GM18520 (cell line): ENCODE measurements around the gene KCNQ5.
A peak's percentile ranks its signal among the peaks of the same experiment; 100 is the strongest.

Experiments
- ATAC-seq: cut with Tn5 transposase; IDR thresholded peaks from one replicate; pipeline ENCODE4 v1.9.1; 2021; ENCODE audit not compliant: unreplicated experiment

Gene KCNQ5

DNA sequence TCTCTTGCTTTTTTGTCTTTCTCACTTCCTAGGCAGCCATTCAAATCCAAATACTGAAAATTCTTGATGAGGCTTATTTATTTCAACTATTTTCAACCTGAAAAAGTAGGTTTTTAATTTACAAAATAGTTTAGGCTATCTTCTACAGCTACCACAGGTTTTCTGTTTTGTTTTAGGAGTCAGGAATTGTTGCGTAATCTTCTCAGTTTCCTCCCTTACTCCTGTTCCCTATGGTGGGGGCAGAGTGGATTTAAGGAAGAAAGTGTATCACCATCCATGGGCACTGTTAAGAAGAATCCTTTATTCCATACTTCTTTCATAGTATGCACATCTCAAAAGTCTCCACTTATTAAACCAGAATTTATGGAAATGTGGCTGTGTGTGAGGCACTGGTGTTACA is 421.0 kb downstream of the KCNQ5 start:
- ATAC-seq: no peak

DNA sequence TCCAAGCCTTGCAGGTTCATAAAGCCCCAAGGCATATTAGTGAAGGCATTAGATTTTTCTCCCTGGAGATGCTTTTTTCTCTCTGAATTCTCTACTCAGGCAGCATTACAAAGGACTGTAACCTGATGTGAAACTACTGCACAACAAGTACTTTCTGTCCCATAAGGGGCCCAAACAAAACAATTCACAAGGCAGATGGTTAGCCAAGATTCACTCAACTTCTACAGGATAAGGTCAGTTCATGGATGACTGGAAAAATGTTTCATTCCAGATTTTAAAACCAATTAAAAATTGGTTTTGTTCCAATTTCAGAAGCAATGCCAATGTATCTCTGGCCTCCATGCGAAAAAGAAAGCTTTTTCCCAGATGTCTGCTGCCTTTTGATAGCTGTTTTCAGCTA is 421.6 kb downstream of the KCNQ5 start:
- no peak for ATAC-seq

DNA sequence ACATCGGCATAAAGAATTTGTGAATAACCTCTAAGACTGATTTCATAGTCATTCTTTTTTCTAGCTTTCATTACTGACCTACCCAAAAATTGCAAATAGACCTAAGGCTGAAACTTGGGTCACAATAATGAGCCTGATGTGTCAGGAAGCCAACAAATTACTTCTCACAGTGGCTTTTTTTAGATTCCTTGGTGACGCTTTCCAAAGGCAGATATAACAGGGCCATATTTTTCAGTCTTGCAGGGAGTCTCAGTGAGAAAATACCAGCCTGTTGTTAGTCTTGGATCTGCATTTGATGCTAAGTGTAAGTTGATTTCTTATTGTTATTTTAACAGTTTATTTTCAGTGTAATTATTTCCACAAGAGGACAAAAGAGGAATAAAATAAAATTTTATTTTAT is 423.7 kb downstream of the KCNQ5 start:
- ATAC-seq: no peak

DNA sequence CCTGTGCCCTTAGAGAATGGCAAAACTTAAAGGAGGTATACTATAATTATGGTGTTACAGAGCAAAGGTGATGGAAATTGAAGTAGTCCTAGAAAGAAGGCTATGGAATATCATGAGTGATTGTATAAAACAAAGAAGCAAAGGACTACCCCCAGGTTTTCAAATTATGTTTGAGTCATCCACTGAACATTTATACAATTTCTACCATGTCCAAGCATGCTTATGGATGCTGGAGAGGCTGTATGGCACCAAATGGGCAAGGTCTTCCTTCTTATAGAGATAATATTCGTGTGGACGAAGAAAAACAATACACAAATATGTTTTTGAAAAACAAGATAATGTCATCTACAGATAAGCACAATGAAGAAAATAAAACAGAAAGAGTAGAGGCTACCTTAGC is 425.9 kb downstream of the KCNQ5 start:
- ATAC-seq: no peak

DNA sequence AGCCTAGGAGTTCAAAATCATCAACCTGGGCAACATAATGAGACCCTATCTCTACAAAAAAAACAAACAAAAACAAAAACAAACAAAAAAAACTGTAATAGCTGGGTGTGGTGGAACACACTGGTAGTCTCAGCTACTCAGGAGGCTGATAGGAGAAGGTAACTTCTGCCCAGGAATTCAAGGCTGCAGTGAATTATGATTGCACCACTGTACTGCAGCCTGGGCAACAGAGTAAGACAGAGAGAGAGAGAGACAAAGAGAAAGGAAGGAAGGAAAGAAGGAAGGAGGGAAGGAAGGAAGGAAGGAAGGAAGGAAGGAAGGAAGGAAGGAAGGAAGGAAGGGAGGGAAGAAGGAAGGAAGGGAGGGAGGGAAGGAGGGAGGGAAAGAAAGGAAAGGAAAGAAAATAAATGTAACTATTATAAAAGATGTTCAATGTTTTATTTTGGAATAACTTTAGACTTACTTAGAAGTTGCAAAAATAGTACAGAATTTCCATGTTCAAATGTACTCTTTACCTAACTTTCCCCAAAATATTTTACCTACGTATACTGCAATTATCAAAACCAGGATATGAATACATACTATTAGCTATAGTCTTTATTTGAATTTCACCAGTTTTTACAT is 428.2 kb downstream of the KCNQ5 start:
- ATAC-seq: no peak

DNA sequence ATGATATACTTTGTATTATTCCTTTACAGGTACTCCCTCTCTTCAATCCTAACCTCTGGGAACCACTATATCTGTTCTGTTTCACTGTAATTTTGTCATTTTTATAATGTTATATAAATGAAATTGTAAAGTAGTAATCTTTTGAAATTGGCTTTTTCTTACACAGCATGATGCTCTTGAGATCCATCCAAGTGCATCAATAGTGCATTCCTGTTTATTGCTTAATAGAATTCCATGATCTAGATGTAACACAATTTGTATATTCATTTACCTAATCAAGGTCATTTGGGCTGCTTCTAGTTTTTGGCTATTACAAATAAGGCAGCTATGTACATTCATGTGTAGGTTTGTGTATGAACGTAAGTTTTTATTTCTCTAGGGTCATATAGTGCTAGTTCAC is 428.8 kb downstream of the KCNQ5 start:
- no peak for ATAC-seq

DNA sequence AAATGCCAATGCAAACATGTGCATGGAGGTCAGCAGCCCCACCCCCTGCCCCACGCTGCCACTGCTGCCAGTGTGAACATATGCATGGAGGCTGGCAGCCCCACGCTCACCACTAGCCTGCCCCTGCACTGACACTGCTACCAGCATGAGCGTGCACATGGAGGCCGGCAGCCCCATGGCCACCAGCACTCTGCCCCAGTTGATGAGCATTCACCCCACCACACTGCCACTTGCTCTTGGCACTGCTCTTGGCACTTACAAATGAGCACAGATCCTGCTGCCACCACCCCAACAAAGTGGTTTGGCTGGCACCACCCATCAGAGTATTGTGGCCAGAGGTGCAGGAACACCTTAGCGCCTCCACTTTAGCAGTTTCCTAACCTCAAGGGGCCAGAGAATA is 429.3 kb downstream of the KCNQ5 start:
- no peak for ATAC-seq

DNA sequence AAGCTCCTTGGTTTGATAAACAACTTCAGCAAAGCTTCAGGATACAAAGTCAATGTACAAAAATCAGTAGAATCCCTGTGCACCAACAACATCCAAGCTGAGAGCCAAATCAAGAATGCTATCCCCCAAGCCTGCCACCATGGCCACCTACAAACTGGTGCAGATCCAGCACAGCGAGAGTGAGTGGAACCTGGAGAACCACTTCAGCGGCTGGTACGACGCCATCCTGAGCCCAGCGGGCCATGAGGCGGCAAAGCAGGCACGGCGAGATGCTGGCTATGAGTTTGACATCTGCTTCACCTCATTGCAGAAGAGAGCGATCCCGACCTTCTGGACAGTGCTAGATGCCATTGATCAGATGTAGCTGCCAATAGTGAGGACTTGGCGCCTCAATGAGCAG is 433.1 kb downstream of the KCNQ5 start:
- no peak for ATAC-seq

DNA sequence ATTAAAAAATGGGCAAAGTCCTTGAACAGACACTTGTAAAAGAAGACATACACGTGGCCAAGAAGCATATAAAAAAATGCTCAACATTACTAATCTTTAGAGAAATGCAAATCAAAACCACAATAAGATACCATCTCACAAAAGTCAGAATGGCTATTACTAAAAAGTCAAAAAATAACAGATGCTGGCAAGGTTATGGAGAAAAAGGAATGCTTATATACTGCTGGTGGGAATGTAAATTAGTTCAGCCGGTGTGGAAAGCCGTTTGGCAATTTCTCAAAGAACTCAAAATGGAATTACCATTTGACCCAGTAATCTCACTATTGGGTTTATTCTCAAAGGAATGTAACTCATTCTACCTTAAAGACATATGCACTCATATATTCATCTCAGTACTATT is 436.9 kb downstream of the KCNQ5 start:
- no peak for ATAC-seq

DNA sequence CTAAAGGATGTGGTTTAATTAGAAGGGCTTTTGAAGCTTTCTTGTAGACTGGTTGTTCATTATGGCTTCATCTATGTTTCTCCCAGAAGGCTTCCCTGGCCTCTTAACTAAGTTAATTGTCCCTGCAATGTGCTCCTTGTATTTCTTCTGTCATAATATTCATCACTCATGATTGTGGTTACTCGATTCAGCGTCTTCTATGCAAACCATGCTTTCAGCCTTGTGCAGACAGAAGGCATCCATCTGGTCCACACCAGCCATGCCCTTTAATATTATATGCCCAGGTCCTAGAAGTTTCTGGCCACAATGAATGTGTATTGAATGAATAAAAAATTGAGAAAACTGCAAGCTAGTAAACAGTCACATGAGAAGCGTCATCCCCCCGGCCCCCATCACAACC is 440.3 kb downstream of the KCNQ5 start:
- no peak for ATAC-seq

DNA sequence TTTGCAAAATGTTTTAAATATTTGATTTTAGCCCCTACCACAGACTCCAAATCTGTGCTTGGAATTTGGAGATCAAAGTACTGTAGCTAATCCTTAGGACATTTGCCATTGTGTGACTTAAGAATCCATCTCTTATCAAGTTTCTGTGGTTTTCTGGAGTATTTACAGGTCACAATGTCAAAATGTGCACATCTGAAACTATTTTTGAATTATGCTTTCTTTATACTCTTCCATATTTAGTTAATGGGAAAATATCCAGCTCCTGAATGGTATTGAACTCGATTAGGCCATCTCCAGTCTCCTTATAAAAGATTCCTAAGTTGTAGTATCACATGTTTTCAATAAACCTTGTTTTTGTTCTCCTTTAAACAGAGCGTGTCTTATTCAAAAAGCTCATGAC is 441.0 kb downstream of the KCNQ5 start:
- no peak for ATAC-seq

DNA sequence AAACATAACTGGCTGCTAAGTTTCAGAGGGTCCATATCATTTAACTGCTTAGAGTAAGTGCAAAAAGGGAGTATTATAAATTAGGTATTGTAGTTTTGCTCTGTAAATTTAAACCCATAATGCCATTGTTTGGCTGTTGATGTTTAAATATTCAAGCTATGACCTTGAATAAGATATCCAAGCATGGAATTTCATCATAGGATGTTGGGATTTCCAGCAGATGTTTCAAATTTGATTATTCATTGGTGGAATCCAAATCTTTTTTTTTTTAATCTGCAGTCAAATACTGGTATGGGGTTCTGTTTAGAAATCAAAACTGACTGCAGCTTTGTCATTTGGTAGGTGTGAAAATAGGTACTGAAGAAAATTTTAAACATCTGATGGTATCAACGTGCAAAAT is 442.4 kb downstream of the KCNQ5 start:
- ATAC-seq: no peak

DNA sequence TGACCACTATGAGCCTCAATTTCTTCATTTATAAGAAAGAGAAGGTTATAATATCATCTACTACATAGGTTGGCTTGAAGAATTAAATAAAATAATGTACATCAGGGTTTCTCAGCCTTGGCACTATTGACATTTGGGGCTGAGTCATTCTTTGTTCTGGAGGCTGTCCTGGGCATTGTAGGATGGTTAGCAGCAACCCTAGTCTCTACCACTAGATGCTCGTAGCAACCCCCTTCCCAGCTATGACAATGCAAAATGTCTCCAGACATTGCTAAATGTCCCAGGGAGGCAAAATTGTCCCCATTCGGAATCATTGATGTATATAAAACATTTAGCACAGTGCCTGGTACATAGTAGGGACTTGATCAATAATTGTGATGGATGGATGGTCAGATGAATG is 451.4 kb downstream of the KCNQ5 start:
- no peak for ATAC-seq

DNA sequence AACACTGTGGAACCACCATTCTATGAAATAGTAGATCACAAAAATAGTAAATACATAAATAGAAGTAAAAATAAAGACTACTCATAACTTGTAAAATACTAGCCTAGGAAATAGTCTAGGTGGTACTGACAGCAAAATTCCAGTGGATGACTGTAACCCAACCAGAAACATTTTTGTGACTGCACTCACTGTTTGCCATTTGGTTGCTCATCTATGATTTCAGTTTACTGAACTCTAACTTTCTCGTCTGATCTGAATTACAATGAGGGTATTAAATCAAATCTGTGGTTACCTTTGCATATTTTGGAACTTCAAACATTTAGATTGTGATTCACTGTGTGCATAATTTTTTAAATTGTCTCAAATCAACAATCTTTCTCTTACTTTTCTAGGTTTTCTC is 452.3 kb downstream of the KCNQ5 start:
- ATAC-seq: no peak

DNA sequence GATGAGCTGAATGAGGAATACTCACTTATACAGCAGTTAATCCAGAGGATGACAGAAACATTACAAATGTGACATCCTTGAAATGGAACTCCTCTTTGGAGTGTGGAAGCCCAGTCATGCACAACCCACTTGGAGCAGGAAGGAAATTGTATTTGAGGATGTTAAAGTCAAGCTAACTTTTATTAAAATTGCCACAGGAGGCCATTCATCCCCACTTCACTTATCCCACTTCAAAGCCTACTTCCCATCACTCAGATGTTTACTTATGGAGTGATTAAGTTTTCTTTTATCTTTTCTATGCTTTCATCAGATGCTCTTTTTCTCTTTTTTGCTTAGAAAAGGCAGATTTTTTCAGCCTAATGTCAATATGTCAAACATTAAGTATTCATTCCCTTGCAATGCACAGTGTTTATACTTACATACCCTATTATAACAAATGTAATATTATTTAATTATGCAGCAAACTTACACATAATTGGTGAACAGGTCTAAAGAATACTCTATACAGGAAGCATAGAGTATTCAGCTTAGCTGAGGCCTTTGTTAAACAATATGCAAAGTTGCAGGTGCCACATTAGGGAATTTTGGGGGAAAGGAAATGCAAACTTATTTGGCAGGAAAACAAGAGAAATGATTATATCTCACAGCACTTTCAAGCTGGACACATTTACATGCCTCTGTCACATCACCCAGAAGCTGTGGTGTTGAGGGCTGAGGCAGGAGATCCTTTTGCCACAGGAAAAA is 454.5 kb downstream of the KCNQ5 start:
- no peak for ATAC-seq

DNA sequence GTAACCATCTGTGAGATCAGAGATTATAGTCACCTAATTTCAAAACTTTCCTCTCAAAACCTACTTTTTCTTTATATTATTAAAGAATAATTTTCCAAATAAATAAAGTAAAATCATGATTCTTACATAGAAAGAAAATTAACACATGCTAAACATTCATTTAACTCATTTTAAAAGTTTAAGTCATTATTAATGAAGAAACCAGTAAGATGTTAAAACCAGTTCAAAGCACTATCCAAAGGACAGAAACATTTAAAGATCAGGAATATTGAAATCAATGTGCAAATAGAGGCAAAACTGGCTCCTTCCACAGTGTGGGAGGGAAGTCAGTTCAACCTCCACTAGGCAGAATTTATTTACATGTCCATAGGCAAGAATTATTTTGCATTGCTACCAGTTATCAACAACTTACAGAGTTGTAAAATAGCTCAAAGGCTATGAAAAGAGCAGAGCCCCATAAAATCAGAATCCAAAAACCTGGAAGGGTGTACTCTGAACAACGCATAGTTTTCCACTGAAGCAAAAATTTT is 456.5 kb downstream of the KCNQ5 start:
- ATAC-seq: no peak

DNA sequence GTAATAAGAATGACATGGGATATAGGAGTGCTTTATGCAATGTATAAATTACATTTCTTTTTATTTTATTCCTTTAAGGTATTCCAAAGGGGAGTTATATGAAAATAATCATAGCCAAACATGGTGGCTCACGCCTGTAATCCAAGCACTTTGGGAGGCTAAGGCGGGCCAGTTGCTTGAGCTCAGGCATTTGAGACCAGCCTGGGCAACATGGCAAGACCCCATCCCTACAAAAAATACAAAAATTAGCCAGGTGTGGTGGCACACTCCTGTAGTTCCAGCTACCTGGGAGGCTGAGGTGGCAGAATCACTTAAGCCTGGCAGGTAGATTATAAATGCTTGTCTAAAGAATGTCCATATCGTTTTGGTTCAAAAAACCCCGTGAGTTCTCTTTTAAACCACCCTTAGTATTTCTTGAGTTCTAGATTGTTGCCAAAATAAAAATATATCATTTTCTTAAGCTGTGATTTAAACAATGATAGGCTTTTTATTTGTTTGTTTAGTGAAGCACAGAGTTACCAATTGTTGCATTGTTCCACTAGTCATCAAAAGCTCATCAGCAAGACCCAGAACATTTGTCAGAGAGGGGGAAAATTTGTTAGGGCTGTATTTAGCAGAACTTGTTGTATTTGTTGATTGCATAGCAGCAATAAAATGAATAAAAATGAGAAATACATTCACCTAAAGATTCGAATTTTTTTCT is 457.2 kb downstream of the KCNQ5 start:
- no peak for ATAC-seq

DNA sequence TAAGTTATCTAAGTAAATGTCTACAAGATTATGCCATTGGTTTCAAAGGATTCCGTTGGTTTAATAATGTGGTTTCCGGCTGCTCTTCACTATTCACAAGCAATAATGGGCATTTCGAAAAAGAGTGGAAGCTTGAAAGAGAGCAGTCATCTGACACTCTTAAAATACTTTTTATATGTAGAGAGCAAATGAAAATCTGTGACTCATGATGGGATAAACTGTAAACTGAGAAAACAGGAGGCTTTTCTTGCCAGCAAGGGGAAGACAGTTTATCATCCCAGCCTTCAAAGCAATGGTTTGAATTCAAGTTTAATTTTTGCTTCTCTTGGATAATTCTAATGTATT is 457.7 kb downstream of the KCNQ5 start:
- ATAC-seq: no peak

DNA sequence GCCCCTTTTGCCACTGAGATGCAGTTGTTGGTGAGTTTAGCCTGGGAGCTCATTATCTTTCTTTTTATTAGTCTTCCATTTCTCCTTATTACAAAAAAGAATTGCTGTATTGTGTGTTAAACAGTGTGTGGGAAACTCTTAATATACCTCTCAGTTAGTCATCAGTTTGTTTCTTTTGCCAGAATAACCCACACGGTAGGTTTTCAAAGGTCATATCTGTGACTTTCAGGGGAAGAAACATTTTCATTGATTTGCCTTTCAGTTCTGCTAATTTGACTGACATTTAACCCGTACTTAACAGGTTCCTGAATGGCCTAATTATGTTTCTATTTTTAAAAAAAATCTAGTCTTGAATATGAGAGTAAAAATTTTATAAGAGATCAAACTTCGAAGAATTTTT is 458.1 kb downstream of the KCNQ5 start:
- ATAC-seq: peak; percentile 92

DNA sequence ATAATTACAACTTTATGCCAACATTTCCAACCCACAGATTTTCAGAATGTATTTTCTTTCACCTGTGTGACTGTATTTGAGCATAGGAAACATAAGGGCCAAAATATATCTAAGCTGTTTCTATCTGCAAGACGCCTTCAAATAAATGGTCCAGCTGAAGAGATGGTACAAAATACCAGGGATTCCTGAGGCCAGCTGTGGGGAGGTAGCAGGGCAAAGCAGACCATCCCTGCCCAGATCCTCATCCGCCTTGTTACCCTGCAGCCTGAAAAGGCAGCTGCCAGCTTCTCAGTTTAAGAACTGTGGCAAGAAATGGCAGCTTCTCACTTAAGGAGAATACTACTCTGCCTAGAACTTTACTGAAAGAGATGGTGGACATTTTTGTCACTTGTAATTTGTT is 460.1 kb downstream of the KCNQ5 start:
- no peak for ATAC-seq

DNA sequence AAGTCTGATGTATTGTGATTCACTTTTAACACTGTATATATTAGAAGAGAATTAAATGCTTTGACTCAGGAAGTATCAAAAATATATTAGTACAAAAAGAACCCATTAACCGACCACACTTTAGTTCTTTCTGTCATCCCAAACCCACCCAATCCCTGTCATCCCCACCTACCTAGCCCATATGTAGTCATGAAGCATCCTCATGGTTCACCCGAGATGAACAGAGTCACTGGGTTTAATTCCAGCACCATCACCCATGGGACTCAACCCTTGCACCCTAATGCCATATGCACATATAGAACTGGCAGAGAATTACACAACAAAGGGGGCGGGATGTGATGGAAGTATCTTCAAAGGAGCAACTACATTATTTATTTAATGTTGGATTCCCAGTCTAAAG is 462.0 kb downstream of the KCNQ5 start:
- ATAC-seq: no peak

DNA sequence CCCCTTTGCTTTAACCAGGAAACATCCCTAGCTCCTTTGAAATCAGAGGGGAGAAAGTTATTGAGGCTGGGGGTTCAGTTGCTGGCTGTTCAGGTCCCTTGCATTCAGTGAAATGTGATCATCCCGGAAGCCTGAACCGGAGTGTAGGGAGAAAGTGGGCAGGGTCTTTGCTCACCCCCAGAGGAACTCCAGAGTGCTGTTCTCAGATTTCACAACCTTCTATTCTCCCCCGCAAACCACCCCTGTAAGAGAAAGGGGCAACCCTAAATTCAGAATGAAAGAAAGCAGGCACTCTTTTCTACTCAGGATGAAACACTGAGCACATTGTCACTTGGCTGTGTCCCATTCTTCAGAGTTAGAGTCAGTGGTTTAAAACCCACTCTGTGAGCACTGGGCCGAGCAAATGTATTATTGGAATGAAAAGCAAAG is 463.6 kb downstream of the KCNQ5 start:
- no peak for ATAC-seq
